ENCODE results near the gene SBNO2. TPM values are rescaled to one million over a fixed set of nuclear protein-coding genes. Genes with fewer than 3 reads are reported as not detected.

SBNO2 gene
- total and polyA plus RNA-seq, 2 donors (not counting 1 experiment from before 2014, with no cell fraction given), result 42.8 to 83.3 TPM

DNA sequence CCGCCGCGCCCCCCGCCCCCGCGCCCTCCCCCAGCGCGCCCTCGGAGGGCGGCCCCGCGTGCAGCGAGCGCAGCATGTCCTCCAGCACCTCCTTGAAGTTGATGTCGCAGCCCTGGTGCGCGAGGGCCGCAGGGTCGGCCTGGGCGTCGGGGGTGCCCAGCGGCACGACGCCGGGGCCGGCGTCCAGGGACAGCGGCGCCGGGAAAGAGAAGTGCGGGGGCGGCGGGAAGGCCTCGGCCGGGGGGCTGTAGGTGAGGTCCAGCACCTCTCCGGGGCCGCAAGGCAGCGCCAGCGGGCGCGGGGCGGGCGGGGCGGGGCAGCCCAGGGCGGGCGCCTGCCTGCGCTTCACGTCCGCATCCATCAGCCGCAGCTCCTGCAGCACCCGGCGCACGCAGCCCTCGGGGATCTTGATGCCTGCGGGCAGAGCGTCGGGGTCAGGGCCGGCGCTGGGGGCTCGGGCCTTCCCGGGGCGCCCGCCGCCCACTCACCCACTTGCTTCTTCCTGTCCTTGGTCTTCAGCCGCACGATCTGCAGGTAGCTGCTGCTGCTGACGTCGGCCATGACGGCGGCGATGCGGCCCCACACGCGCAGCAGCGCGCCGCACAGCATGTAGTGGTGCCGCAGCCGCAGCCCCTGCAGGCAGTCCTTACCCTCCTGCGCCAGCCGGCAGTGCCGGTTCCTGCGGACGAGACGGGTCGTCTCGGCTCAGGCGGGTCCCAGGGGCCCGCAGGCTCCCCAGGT lies 65.6 kb downstream of the SBNO2 start:
- POLR2A ChIA-PET, result interaction anchor here (0.6 kb wide), 1 partner anchor 18 kb away, joined by 6 read pairs; no protein-coding TSS in a partner anchor
- Mint-ChIP-seq H3K4me1 (peaks cover 13% of the 10 kb centered on the region), H3K27me3 (no peaks in the 10 kb centered on the region), H3K27ac (no peak overlapping the region), H3K4me3 (no peak overlapping the region), H3K9me3 (ENCODE audit: insufficient read depth) (no peaks in the 10 kb centered on the region)
- Histone ChIP-seq H4K20me1 (ENCODE audit: control insufficient read depth, insufficient read depth, low read length, poor library complexity, severe bottlenecking) (peaks cover 47% of the 10 kb centered on the region), H3K36me3 (replicated peaks in 1 of 2; ENCODE audit: control extremely low read depth in 1 of 2, control insufficient read depth in 1 of 2, extremely low read depth in 1 of 2, insufficient read depth in 2 of 2, low read length in 1 of 2) (peaks cover 0 to 37% of the 10 kb centered on the region in 2 experiments), H3K9me3 (ENCODE audit: control extremely low read depth in 1 of 3, control insufficient read depth in 2 of 3, insufficient read depth in 1 of 3, low read length in 2 of 3) (no peaks in the 10 kb centered on the region), H3K27ac (ENCODE audit: low read length in 2 of 2) (no peak overlapping the region), H3K27me3 (replicated peaks in 1 of 4; ENCODE audit: control extremely low read depth in 1 of 4, control insufficient read depth in 3 of 4, insufficient read depth in 4 of 4, low read length in 3 of 4) (no peaks in the 10 kb centered on the region), H3K4me2 (replicated peaks; ENCODE audit: low read depth, low read length, poor library complexity, severe bottlenecking) (no peak overlapping the region), H3K4me3 (ENCODE audit: control extremely low read depth in 1 of 5, extremely low read depth in 1 of 5, insufficient read depth in 1 of 5, low read depth in 2 of 5, low read length in 4 of 5) (no peak overlapping the region), H2AFZ (ENCODE audit: insufficient read depth, low read depth, low read length, poor library complexity, severe bottlenecking) (no peak overlapping the region), H3K9ac (ENCODE audit: low read length) (no peak overlapping the region), H3K79me2 (ENCODE audit: control insufficient read depth, insufficient read depth, low read length) (peaks cover 20% of the 10 kb centered on the region), H3K4me1 (ENCODE audit: control insufficient read depth in 2 of 2, insufficient read depth in 2 of 2, low read length in 2 of 2) (peaks cover 6 to 36% of the 10 kb centered on the region in 2 donors)
- intact Hi-C loops (cut with micrococcal nuclease), result no loop called here
- ATAC-seq (ENCODE audit: low read depth), result no peak
- DNase-seq, result peak; percentile 55
- WGBS (ENCODE audit: insufficient coverage), result 95% methylated on average over 65 of the region's 89 CpGs
- TF ChIP-seq CTCF (IDR thresholded peaks at IDR 0.05) (no peak), EZH2 (IDR thresholded peaks at IDR 0.05; ENCODE audit: borderline replicate concordance, insufficient read depth, low read depth, low read length, poor library complexity, severe bottlenecking) (no peak)
- CTCF ChIA-PET, result interaction anchor here (0.5 kb wide), 1 partner anchor 60 kb away, joined by 3 read pairs; no protein-coding TSS in a partner anchor

GRCh38 chr19:1107661-1108261 lies 66.3 kb downstream of the SBNO2 start:
- Mint-ChIP-seq H3K27ac (peak overlapping the region; percentile 10), H3K4me3 (no peak overlapping the region)

More at GRCh38 chr19:1107661-1108261, 66.3 kb downstream of the SBNO2 start:
- Histone ChIP-seq H3K27ac (ENCODE audit: low read length in 2 of 2) (no peak overlapping the region), H3K27me3 (replicated peaks in 1 of 4; ENCODE audit: control extremely low read depth in 1 of 4, control insufficient read depth in 3 of 4, insufficient read depth in 4 of 4, low read length in 3 of 4) (no peaks in the 10 kb centered on the region), H3K9me3 (ENCODE audit: control extremely low read depth in 1 of 3, control insufficient read depth in 2 of 3, insufficient read depth in 1 of 3, low read length in 2 of 3) (no peaks in the 10 kb centered on the region), H4K20me1 (ENCODE audit: control insufficient read depth, insufficient read depth, low read length, poor library complexity, severe bottlenecking) (peaks cover 40% of the 10 kb centered on the region), H3K4me1 (ENCODE audit: control insufficient read depth in 2 of 2, insufficient read depth in 2 of 2, low read length in 2 of 2) (peaks cover 8 to 38% of the 10 kb centered on the region in 2 donors), H3K36me3 (replicated peaks in 1 of 2; ENCODE audit: control extremely low read depth in 1 of 2, control insufficient read depth in 1 of 2, extremely low read depth in 1 of 2, insufficient read depth in 2 of 2, low read length in 1 of 2) (peaks cover 0 to 37% of the 10 kb centered on the region in 2 experiments), H3K9ac (ENCODE audit: low read length) (no peak overlapping the region), H2AFZ (ENCODE audit: insufficient read depth, low read depth, low read length, poor library complexity, severe bottlenecking) (no peak overlapping the region), H3K79me2 (ENCODE audit: control insufficient read depth, insufficient read depth, low read length) (peaks cover 13% of the 10 kb centered on the region), H3K4me2 (replicated peaks; ENCODE audit: low read depth, low read length, poor library complexity, severe bottlenecking) (peak overlapping the region; percentile 8), H3K4me3 (ENCODE audit: control extremely low read depth in 1 of 5, extremely low read depth in 1 of 5, insufficient read depth in 1 of 5, low read depth in 2 of 5, low read length in 4 of 5) (no peak overlapping the region)
- TF ChIP-seq CTCF (IDR thresholded peaks at IDR 0.05) (no peak), EZH2 (IDR thresholded peaks at IDR 0.05; ENCODE audit: borderline replicate concordance, insufficient read depth, low read depth, low read length, poor library complexity, severe bottlenecking) (no peak)
- no peak for ATAC-seq (ENCODE audit: low read depth)
- H3K9me3 Mint-ChIP-seq (ENCODE audit: insufficient read depth), result no peaks in the 10 kb centered on the region
- no peaks in the 10 kb centered on the region for H3K27me3 Mint-ChIP-seq
- ChIA-PET POLR2A (no interaction called here), CTCF (interaction anchor here (0.5 to 0.6 kb wide), 2 partner anchors 43 to 59 kb away, joined by 3 read pairs; no protein-coding TSS in a partner anchor)
- intact Hi-C loops (cut with micrococcal nuclease), result no loop called here
- peak; percentile 42 for DNase-seq
- H3K4me1 Mint-ChIP-seq, result peaks cover 16% of the 10 kb centered on the region
- WGBS (ENCODE audit: insufficient coverage), result 83% methylated on average over 19 of the region's 25 CpGs
